Measurements from ENCODE around the gene STAB1.

Gene STAB1

DNA sequence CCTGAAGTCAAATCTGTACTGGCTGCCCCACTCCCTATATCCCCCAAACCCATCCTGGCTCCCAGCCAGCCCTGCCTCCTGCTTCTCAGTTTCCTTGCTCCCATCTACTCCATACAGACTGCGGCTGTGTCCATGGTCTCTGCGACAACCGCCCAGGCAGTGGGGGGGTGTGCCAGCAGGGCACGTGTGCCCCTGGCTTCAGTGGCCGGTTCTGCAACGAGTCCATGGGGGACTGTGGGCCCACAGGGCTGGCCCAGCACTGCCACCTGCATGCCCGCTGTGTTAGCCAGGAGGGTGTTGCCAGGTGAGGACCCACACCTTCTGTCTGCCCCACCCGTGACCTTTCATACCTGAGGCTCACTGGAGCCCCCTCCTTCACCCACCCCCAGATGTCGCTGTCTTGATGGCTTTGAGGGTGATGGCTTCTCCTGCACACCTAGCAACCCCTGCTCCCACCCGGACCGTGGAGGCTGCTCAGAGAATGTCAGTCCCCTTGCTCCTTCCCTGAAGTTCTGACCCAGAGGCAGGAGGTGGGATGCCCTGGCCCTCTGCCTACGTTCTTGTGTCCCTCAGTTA lies 14.7 kb downstream of the STAB1 start:
- H3K4me3 ChIP-seq (ENCODE audit: low read depth, low read length), result no peak overlapping the region
- peak; percentile 10 for TF ChIP-seq CTCF (IDR thresholded peaks at IDR 0.05; ENCODE audit: insufficient read depth, low read depth, low read length, missing control alignments)
- DNase-seq (ENCODE audit: low read depth), result no peak

DNA sequence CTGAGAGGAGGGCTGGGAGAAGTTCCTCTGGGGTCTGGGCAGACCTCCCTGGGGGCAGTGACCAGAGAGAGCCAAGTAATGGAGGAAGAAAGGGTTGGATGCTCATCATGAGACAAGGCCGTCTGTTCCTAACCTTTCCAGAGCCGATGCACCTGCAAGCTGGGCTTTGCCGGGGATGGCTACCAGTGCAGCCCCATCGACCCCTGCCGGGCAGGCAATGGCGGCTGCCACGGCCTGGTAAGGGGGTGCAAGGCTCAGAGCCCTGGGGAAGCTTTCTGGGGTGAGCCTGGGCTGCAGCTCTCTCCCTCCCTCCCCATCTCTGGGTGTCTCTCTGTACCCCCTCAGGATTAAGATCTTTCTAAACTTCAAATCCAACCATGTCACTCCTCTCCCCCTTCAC lies 16.4 kb downstream of the STAB1 start:
- DNase-seq (ENCODE audit: low read depth), result no peak
- no peak overlapping the region for H3K4me3 ChIP-seq (ENCODE audit: low read depth, low read length)
- TF ChIP-seq CTCF (IDR thresholded peaks at IDR 0.05; ENCODE audit: insufficient read depth, low read depth, low read length, missing control alignments), result no peak

DNA sequence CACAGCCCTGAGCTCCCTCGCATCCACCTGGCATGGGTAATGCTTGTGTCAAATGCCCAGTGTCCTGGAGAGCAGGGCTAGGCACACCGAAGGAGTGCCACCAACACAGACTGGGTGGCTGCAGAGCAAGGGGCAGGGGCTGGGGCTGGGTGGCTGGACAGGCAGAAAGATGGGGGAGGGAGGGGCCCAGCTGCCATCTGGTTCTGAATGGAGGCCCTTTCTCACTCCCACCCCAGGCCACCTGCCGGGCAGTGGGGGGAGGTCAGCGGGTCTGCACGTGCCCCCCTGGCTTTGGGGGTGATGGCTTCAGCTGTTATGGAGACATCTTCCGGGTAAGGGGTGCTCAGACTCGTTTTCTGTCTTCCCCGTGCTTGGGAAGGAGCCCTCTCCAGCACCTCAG lies 17.0 kb downstream of the STAB1 start:
- no peak overlapping the region for H3K4me3 ChIP-seq (ENCODE audit: low read depth, low read length)
- TF ChIP-seq CTCF (IDR thresholded peaks at IDR 0.05; ENCODE audit: insufficient read depth, low read depth, low read length, missing control alignments), result no peak

GRCh38 chr3:52512727-52513126 lies 17.6 kb downstream of the STAB1 start:
- TF ChIP-seq CTCF (IDR thresholded peaks at IDR 0.05; ENCODE audit: insufficient read depth, low read depth, low read length, missing control alignments), result no peak
- no peak for DNase-seq (ENCODE audit: low read depth)
- H3K4me3 ChIP-seq (ENCODE audit: low read depth, low read length), result no peak overlapping the region

More for the DNA sequence above, 17.0 kb downstream of the STAB1 start:
- DNase-seq (ENCODE audit: low read depth), result no peak

DNA sequence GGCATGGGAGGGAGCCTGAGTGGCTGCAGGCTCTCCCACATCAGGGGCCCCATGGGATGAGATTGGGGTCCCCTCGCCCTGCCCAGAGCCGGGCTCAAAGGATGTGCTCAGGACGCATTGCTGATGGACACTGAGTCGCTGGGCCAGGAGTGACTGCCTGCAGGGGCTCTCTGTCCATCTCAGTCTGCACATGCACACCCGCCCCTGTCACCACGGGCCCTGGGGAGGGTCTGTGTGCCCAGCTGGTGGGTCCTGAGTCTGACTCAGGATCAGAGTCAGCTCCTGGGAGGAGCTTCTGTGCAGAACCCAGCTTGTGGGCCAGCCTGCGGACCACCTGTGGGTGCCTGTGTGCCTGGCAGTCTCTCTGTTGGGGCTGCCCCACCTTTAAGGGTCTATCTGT lies 18.1 kb downstream of the STAB1 start:
- no peak for TF ChIP-seq CTCF (IDR thresholded peaks at IDR 0.05; ENCODE audit: insufficient read depth, low read depth, low read length, missing control alignments)
- H3K4me3 ChIP-seq (ENCODE audit: low read depth, low read length), result no peak overlapping the region
- no peak for DNase-seq (ENCODE audit: low read depth)

GRCh38 chr3:52514576-52514975 lies 19.4 kb downstream of the STAB1 start:
- TF ChIP-seq CTCF (IDR thresholded peaks at IDR 0.05; ENCODE audit: insufficient read depth, low read depth, low read length, missing control alignments), result no peak
- DNase-seq (ENCODE audit: low read depth), result no peak

DNA sequence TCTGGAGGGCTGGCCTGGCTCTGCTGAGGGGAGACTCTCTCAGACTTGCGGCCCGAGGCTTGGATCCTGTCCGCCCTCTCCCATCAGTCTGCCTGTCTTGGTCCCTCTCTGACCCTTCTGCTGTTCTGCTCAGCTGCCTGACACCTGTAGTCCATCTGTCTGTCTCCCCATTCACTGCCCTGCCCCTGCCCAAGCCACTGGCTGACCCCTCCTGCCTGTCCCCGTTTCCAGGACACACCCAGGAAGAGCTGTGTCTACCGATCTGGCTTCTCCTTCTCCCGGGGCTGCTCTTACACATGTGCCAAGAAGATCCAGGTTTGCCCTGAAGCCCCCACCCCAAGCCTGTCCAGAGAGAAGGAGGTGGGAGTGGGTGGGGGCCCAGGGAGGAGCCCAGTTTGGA lies 20.1 kb downstream of the STAB1 start:
- no peak for DNase-seq (ENCODE audit: low read depth)
- H3K4me3 ChIP-seq (ENCODE audit: low read depth, low read length), result no peak overlapping the region
- TF ChIP-seq CTCF (IDR thresholded peaks at IDR 0.05; ENCODE audit: insufficient read depth, low read depth, low read length, missing control alignments), result no peak

More at GRCh38 chr3:52514576-52514975, 19.4 kb downstream of the STAB1 start:
- H3K4me3 ChIP-seq (ENCODE audit: low read depth, low read length), result no peak overlapping the region
